ENCODE data around the gene PLEKHB2.
"Not testable (repeated sequence)": the region's sequence is repeated elsewhere in the genome, so short reads cannot be mapped to it uniquely, and the experiment has no call there.

DNA sequence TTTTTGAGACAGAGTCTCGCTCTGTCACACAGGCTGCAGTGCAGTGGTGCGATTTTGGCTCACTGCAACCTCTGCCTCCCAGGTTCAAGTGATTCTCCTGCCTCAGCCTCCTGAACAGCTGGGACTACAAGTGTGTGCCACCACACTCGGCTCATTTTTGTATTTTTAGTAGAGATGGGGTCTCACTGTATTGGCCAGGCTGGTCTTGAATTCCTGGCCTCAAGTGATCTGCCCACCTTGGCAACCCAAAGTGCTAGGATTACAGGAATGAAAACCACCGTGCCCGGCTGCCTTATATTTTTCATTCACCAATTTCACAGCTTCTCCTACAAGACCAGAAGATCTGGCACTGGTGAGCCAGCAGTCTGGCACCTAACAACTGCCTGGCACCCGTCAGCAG is 37.0 kb upstream of the PLEKHB2 start:
- not testable (repeated sequence) for TF ChIP-seq NFATC3 (IDR thresholded peaks at IDR 0.05); ZKSCAN1 (IDR thresholded peaks at IDR 0.05; ENCODE audit: low read depth, low read length); EP300 (IDR thresholded peaks at IDR 0.05; ENCODE audit: low read length); SP1 (CRISPR knock-in tag; IDR thresholded peaks at IDR 0.05); CREB1 (IDR thresholded peaks at IDR 0.05); CREB1 (CRISPR knock-in tag; IDR thresholded peaks at IDR 0.05); MXI1 (IDR thresholded peaks at IDR 0.05; ENCODE audit: low read depth, low read length); HDAC8 (tag; IDR thresholded peaks at IDR 0.05)
- TF ChIP-seq, protein P1, sequence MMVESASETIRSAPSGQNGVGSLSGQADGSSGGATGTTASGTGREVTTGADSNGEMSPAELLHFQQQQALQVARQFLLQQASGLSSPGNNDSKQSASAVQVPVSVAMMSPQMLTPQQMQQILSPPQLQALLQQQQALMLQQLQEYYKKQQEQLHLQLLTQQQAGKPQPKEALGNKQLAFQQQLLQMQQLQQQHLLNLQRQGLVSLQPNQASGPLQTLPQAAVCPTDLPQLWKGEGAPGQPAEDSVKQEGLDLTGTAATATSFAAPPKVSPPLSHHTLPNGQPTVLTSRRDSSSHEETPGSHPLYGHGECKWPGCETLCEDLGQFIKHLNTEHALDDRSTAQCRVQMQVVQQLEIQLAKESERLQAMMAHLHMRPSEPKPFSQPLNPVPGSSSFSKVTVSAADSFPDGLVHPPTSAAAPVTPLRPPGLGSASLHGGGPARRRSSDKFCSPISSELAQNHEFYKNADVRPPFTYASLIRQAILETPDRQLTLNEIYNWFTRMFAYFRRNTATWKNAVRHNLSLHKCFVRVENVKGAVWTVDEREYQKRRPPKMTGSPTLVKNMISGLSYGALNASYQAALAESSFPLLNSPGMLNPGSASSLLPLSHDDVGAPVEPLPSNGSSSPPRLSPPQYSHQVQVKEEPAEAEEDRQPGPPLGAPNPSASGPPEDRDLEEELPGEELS (CRISPR knock-in tag; IDR thresholded peaks at IDR 0.05; ENCODE audit: borderline replicate concordance) = not testable (repeated sequence)
- TF ChIP-seq, protein P2, sequence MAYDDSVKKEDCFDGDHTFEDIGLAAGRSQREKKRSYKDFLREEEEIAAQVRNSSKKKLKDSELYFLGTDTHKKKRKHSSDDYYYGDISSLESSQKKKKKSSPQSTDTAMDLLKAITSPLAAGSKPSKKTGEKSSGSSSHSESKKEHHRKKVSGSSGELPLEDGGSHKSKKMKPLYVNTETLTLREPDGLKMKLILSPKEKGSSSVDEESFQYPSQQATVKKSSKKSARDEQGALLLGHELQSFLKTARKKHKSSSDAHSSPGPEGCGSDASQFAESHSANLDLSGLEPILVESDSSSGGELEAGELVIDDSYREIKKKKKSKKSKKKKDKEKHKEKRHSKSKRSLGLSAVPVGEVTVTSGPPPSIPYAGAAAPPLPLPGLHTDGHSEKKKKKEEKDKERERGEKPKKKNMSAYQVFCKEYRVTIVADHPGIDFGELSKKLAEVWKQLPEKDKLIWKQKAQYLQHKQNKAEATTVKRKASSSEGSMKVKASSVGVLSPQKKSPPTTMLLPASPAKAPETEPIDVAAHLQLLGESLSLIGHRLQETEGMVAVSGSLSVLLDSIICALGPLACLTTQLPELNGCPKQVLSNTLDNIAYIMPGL (CRISPR knock-in tag; IDR thresholded peaks at IDR 0.05) = not testable (repeated sequence)
